ENCODE measurements around the gene DROSHA. TPM values are rescaled to one million over a fixed set of nuclear protein-coding genes. Genes with fewer than 3 reads are reported as not detected.

The DROSHA gene
- total and polyA plus RNA-seq, 2 of the 8 experiments (the other 6 are each of a cell fraction or from before 2014, with no cell fraction given), result 65.9 to 122 TPM

DNA sequence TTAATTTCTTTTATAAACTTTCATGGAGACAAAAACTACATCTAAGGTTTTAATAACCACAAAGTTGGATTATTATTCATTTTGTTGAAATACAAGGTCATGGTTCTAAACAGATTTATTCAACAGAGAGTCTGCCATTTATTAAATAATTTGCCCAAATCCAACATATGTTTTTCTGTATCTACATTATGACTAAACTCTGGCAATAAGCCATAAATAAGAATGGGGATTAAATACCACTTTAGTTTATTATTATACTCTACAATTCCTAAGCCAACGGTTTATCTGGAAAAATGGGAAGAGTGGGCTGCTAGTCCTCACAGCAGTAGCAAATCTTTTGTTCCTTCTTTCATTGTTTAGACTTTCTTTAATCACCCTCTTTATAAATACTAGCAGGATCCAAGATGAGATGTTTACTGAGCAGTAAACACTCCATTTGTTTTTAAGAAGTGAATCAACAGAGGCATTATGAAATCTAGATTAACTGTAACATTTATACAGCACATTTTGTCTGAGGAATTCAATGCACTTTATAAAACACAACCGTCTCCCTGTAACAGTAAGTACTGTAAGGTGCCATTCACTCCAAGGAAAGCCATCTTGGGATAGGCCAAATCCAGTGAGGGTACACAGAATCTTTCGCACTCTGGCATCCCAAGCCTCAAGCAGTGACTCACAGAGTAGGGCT lies 89.7 kb downstream of the DROSHA start (continued):
- no peak for TF ChIP-seq TAF7 (optimal IDR thresholded peaks at IDR 0.05; ENCODE audit: borderline replicate concordance, low read depth, low read length)
- no peak for TF ChIP-seq BCL11A (IDR thresholded peaks at IDR 0.05; ENCODE audit: low read depth in 2 of 2, low read length in 2 of 2)
- no peak for TF ChIP-seq CBX5 (IDR thresholded peaks at IDR 0.05; ENCODE audit: low read depth, low read length)

Measured in H1 (cell line).